GM19467 (cell line): ENCODE measurements around the gene HECTD3.
"Not testable (repeated sequence)": the region's sequence is repeated elsewhere in the genome, so short reads cannot be mapped to it uniquely, and the experiment has no call there.

Source experiments
- ATAC-seq: cut with Tn5 transposase; IDR thresholded peaks from one replicate; pipeline ENCODE4 v1.9.1; 2021; ENCODE audit warnings: mild to moderate bottlenecking, moderate library complexity; ENCODE audit not compliant: unreplicated experiment

HECTD3 gene

GRCh38 chr1:44994309-44994898, 16.7 kb downstream of the HECTD3 start:
- no peak for ATAC-seq

GRCh38 chr1:44988531-44989156, 22.5 kb downstream of the HECTD3 start:
- ATAC-seq: no peak

- ATAC-seq: no peak
Measured at GRCh38 chr1:44985747-44986359, 25.3 kb downstream of the HECTD3 start.

- ATAC-seq: not testable (repeated sequence)
Measured at GRCh38 chr1:44977372-44977771, 33.8 kb downstream of the HECTD3 start.

- ATAC-seq: no peak
Measured at GRCh38 chr1:44976252-44976651, 34.9 kb downstream of the HECTD3 start.

GRCh38 chr1:44973645-44974044, 37.5 kb downstream of the HECTD3 start:
- ATAC-seq: no peak

GRCh38 chr1:44970317-44970716, 40.8 kb downstream of the HECTD3 start:
- ATAC-seq: no peak

- ATAC-seq: no peak
Measured at GRCh38 chr1:44964396-44964795, 46.7 kb downstream of the HECTD3 start.

- ATAC-seq: no peak
Measured at GRCh38 chr1:44962729-44963128, 48.4 kb downstream of the HECTD3 start.

GRCh38 chr1:44962022-44962421, 49.1 kb downstream of the HECTD3 start:
- ATAC-seq: not testable (repeated sequence)

GRCh38 chr1:44957566-44957965, 53.6 kb downstream of the HECTD3 start:
- not testable (repeated sequence) for ATAC-seq

GRCh38 chr1:44956077-44956476, 55.0 kb downstream of the HECTD3 start:
- not testable (repeated sequence) for ATAC-seq
